Fibroblast of skin of right biceps (primary cell): Measurements from ENCODE around the gene CSTF2T.

ENCODE experiments used
- DNase-seq: peaks from one replicate; pipeline ENCODE4 v3.0.0-alpha.2; 2013

CSTF2T gene, protein sequence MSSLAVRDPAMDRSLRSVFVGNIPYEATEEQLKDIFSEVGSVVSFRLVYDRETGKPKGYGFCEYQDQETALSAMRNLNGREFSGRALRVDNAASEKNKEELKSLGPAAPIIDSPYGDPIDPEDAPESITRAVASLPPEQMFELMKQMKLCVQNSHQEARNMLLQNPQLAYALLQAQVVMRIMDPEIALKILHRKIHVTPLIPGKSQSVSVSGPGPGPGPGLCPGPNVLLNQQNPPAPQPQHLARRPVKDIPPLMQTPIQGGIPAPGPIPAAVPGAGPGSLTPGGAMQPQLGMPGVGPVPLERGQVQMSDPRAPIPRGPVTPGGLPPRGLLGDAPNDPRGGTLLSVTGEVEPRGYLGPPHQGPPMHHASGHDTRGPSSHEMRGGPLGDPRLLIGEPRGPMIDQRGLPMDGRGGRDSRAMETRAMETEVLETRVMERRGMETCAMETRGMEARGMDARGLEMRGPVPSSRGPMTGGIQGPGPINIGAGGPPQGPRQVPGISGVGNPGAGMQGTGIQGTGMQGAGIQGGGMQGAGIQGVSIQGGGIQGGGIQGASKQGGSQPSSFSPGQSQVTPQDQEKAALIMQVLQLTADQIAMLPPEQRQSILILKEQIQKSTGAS

DNA sequence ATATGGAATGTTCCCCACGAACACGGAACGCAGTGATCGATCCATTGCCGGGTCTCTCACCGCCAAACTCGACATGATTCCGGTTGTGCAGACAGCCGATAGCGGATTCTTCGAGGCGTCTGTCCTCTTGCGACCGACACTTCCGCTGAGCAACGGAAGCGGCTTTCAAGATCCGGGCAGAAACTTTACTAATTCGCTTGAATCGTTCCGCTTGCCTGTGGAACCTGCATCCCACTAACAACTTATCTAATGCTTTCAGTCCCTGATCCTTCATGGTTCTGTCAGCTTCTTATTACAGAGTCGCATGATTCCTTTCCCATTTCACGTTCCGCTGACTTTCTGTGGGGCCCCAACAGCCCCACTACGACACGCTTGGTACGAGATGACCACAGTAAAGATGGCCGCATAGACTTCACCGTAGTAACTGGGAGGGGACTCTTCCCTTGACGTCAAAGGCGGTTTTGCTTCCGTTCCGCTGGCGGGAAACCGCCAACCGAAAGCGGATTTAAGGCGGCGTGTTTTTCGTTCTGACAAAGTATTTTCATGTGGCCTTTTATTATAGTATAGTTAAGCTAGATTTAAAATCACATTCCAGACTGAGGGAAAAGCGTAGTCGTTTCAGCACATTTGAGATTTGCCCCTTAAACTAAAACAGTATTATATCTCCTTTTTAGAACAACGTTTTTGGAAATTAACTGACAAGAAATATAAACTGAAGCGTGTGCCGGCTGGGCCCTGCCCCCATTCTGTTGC, at the start of gene CSTF2T:
Gene CSTF2T, minus strand, starts transcription at position 121 of the 753 bp plus-strand sequence. Its CDS starts 46 bp downstream, at position 75.
- peak; percentile 96 for DNase-seq

DNA sequence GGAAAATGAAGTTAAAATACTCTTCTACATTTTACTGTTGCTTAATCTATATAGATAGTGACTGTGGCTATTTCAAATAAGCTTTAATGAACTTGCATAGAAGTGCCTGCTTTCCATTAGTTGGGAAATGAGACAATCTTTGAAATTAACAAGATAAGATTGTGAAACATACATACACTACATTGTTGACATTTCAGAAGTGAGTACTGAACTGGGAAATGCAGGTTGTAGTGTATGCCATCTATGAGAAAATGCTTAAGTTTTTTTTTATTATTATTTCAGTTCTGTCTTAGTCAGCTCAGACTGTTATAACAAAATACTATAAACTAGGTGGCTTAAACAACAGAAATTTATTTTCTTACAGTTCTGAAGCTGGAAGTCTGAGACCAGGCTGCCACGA, 49.6 kb upstream of the CSTF2T start:
- DNase-seq, result no peak

- no peak for DNase-seq
Observed at GRCh38 chr10:51747216-51747615, 47.8 kb upstream of the CSTF2T start.

DNA sequence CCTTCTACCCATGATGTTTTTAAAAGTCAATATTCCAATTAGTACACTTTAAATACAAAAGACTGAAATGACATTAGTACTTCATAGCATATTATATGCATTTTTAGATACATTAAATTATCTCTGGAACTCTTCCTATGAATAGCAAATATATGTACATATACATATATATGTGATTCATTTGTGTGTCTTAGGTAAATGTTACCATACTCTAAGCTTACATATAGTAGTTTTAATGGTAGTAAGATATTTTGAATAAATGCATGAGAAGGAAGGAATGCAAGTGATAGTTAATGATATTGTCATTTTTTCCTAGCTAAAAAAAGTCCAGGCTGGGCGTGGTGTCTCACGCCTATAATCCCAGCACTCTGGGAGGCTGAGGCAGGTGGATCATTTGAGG, 46.0 kb upstream of the CSTF2T start:
- DNase-seq, result no peak

- no peak for DNase-seq
Observed at GRCh38 chr10:51744235-51745000, 45.0 kb upstream of the CSTF2T start.

- peak; percentile 16 for DNase-seq
Observed at GRCh38 chr10:51743146-51743545, 43.8 kb upstream of the CSTF2T start.

DNA sequence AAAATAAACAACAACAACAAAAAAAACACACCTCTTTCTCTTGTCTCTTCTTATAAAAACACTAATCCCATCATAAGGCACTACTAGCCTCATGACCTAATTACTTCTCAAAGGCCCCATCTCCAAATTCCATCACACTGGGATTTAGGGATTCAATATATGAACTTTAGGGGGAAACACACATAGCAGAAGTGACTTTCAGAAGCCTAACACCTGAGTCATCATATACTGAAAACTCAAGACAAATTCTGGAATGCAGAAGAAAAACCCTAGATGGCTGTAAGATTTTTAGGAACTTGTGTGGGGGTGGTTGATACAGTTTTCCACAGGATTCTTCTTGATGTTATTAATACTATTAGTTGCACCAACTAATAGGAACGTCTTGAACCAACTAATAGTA, 33.7 kb upstream of the CSTF2T start:
- DNase-seq, result peak; percentile 84

- DNase-seq, result no peak
Observed at GRCh38 chr10:51729822-51730555, 30.6 kb upstream of the CSTF2T start.

- no peak for DNase-seq
Observed at GRCh38 chr10:51724038-51724437, 24.6 kb upstream of the CSTF2T start.

DNA sequence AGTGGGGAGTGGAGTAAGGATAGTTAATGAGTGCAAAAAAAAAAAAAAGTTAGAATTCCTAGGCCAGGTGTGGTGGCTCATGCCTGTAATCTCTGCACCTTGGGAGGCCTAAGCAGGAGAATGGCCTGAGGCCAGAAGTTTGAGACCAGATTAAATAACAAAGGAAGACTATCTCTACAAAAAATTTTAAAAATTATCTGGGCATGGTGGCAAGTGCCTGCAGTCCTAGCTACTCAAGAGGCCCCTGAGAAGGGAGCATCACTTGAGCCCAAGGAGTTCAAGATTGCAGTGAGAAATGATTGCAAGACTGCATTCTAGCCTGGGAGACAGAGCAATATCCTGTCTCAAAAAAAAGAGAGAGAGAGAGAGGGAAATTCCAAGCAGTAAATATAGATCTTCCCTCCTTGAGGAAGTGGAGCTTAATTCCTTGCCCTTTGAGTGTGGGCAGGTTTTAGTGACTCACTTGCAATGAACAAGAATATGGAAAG, 19.5 kb upstream of the CSTF2T start:
- DNase-seq, result peak; percentile 78

GRCh38 chr10:51716981-51717380, 17.6 kb upstream of the CSTF2T start:
- DNase-seq, result peak; percentile 56

- no peak for DNase-seq
Observed at GRCh38 chr10:51711519-51711891, 12.1 kb upstream of the CSTF2T start.

GRCh38 chr10:51709324-51709972, 10.1 kb upstream of the CSTF2T start:
- no peak for DNase-seq

- no peak for DNase-seq
Observed at GRCh38 chr10:51708609-51709008, 9.2 kb upstream of the CSTF2T start.

DNA sequence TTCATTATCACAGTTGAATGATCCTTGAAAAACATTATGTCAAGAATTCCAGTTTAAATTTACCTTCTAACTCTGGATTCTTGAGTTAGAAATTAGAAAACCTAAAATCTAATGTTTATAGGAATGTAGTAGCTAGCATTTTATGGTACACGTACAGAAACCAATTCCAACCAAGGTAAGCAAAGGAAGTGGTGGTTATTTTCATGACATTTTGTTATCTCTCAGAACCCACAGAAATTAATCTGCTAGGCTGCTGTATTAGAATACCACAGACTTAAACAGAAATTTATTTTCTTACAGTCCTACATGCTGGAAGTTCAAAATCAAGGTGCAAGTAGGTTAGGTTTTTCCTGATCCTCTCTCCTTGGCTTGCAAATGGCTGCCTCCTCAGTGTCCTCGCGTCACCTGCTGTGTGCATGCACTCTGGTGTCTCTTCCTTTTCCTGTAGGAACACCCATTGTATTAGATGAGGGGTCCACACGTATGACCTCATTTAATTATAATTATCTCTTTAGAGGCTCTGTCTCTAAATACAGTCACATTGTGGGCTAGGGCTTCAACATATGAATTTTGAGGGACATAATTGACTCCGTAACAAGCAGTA, 8.5 kb upstream of the CSTF2T start:
- DNase-seq, result no peak

DNA sequence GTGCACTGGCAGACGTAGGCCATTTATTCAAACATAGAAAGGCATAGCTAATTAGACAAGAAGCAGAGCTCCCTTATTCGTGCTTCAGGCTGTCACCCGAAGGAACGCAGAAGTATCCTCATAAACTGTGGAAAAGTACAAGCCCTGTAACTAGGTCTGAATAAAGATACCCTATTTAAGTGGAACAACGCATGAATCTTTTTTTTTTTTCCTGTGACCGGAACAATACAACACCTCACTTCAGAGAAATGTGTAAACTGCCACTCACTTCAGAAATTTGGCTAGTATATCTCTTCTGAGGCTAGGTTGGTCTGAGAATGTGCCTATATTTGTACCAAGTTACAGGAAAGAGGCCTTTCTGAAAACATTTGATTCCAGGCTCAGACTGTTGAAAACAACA, 8.0 kb upstream of the CSTF2T start:
- DNase-seq, result no peak

GRCh38 chr10:51706225-51706624, 6.8 kb upstream of the CSTF2T start:
- DNase-seq, result peak; percentile 48

GRCh38 chr10:51705774-51706173, 6.4 kb upstream of the CSTF2T start:
- no peak for DNase-seq

DNA sequence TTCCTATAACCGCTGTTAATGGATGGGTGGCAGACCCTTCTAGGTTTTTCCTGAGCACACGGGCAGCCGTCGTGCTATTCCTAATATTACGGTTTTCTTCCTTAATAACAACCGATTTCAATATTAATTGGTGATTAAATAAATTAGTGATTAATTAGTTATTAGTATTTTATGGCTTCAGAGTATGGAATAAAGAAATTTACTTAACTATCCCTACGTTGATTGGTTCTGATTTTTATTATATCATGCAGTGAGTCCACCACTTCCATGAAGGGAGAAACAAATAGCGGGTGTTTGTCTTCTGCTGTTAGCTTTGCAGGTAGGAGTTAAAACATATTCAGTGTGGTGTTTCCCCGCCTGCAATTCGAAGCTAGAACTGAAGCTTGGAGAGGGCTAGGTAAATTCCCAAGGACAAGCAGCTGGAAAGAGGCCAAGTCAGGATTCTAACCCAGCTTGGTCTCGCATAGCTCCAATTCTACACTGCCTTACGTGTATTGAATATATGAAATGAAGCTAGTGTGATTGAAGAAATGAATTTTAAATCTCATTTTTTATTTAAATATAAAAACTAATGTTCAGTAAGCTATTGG, 928 bp upstream of the CSTF2T start:
- peak; percentile 66 for DNase-seq

DNA sequence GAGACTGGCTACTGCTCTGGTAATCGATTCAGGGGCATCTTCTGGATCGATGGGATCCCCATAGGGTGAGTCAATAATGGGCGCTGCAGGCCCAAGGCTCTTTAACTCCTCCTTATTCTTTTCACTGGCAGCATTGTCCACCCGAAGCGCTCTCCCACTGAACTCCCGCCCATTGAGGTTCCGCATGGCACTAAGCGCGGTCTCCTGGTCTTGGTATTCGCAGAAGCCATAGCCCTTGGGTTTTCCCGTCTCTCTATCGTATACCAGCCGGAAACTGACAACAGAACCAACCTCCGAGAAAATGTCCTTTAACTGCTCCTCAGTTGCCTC, 285 bp downstream of the CSTF2T start:
- no peak for DNase-seq
